Ovary (tissue), 3 donors: ENCODE results near the gene HMG20B.

Experiments
- EP300 ChIP-seq: sonication (generic); formaldehyde crosslinking; IDR thresholded peaks from one replicate; pipeline ENCODE4 v1.6.1; 2017; ENCODE audit warnings: antibody characterized with exemption
- TF ChIP-seq, protein P1 (sequence below), 3 donors: fragments of 450-650 bp in 2 of 3; fragments of 200-600 bp in 1 of 3; IDR thresholded peaks; one replicate each; pipeline versions ENCODE4 v1.5.1 to v1.8.0; 2016 to 2022; ENCODE audit warnings: antibody characterized with exemption in 3 of 3, mild to moderate bottlenecking in 1 of 3
- donor health status: DM: no; HTN: no; CAD: no.

GRCh38 chr19:3537101-3537437 is 35.7 kb upstream of the HMG20B start:
- TF ChIP-seq, protein P1, sequence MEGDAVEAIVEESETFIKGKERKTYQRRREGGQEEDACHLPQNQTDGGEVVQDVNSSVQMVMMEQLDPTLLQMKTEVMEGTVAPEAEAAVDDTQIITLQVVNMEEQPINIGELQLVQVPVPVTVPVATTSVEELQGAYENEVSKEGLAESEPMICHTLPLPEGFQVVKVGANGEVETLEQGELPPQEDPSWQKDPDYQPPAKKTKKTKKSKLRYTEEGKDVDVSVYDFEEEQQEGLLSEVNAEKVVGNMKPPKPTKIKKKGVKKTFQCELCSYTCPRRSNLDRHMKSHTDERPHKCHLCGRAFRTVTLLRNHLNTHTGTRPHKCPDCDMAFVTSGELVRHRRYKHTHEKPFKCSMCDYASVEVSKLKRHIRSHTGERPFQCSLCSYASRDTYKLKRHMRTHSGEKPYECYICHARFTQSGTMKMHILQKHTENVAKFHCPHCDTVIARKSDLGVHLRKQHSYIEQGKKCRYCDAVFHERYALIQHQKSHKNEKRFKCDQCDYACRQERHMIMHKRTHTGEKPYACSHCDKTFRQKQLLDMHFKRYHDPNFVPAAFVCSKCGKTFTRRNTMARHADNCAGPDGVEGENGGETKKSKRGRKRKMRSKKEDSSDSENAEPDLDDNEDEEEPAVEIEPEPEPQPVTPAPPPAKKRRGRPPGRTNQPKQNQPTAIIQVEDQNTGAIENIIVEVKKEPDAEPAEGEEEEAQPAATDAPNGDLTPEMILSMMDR (IDR thresholded peaks at IDR 0.05): no peak
- TF ChIP-seq EP300: no peak
